Ovary (tissue), 10 donors: ENCODE measurements around the gene FOXI1. TPM values are rescaled to one million over a fixed set of nuclear protein-coding genes. Genes with fewer than 3 reads are reported as not detected.

Source experiments
- DNase-seq, 5 donors: peaks; one replicate each; pipeline ENCODE4 v3.0.0-alpha.2; 2019 to 2020
- H3K27ac ChIP-seq, 2 donors: fragments of 200-600 bp; one replicate each; pipeline versions ENCODE4 v1.5.1 to v1.8.0; 2019 to 2022
- H3K27me3 ChIP-seq: fragments of 200-600 bp; one replicate; pipeline ENCODE4 v1.8.0; 2022
- H3K36me3 ChIP-seq: fragments of 200-600 bp; sonication (generic); one replicate; pipeline ENCODE4 v1.5.1; 2019
- H3K4me1 ChIP-seq: one replicate; pipeline ENCODE4 v1.8.1; 2013; ENCODE audit warnings: mild to moderate bottlenecking, moderate library complexity; ENCODE audit not compliant: insufficient read depth
- H3K4me3 ChIP-seq: fragments of 200-600 bp; sonication (generic); one replicate; pipeline ENCODE4 v1.5.1; 2017
- H3K9me3 ChIP-seq, 2 donors: fragments of 200-600 bp in 1 of 2; sonication (generic) in 1 of 2; one replicate each; pipeline versions ENCODE4 v1.5.1 to v1.8.1; 2013 to 2019; ENCODE audit warnings: mild to moderate bottlenecking in 1 of 2, moderate library complexity in 1 of 2
- EP300 ChIP-seq: sonication (generic); formaldehyde crosslinking; IDR thresholded peaks from one replicate; pipeline ENCODE4 v1.6.1; 2017; ENCODE audit warnings: antibody characterized with exemption
- POLR2A ChIP-seq: fragments of 450-650 bp; IDR thresholded peaks from one replicate; pipeline ENCODE4 v1.6.1; 2017; ENCODE audit warnings: antibody characterized with exemption, mild to moderate bottlenecking, moderate library complexity
- WGBS, 3 donors: extraction: QIAGEN DNeasy Blood & Tissue Kit in 1 of 3; methylation state at CpG; one replicate each; pipeline versions ENCODE4 v1.1.5 to v1.1.7; 2013 to 2017; 5-methylcytosine and 5-hydroxymethylcytosine counted together
- intact Hi-C, 4 donors: fragments of 100-400 bp; cut with DNase I; formaldehyde crosslinking; loops; one replicate each; pipeline versions ENCODE4 v1.11.0 to v1.15.1; 2022 to 2023
- long read RNA-seq, 3 donors: library from polyadenylated mRNA in 2 of 3; unstranded in 2 of 3; transcript quantifications; one replicate each; pipeline ENCODE4 v2.0.0 and lab custom pipeline, GENCODE V29; 2021 to 2026
- polyA plus RNA-seq, 2 donors: library from polyadenylated mRNA; stranded (reverse); fragments of 200-250 nt in 1 of 2; fragments of 350-450 nt in 1 of 2; fragmentation: Illumina TruSeq in 1 of 2; extraction: RNeasy Lipid Tissue Mini Kit (QIAGEN cat#74804) in 1 of 2; gene quantifications; one replicate each; pipeline ENCODE4 v1.2.3, GENCODE V29; 2013 to 2014
- total RNA-seq, 7 donors: library from RNA; depleted of rRNA in 2 of 7; stranded (reverse); fragments of >200 nt in 2 of 7; fragmentation: NEBNext Ultra II Directional in 3 of 7; extraction: Animal tissue kit (Norgen Biotek cat#: 25700) in 3 of 7; gene quantifications; one replicate each; pipeline versions ENCODE4 v1.1.0 to v1.2.4, GENCODE V29; 2016 to 2023
- TF ChIP-seq, protein P1 (sequence below), 3 donors: fragments of 450-650 bp in 2 of 3; fragments of 200-600 bp in 1 of 3; IDR thresholded peaks; one replicate each; pipeline versions ENCODE4 v1.5.1 to v1.8.0; 2016 to 2022; ENCODE audit warnings: antibody characterized with exemption in 3 of 3, mild to moderate bottlenecking in 1 of 3
- donor health status: DM: no; HTN: no; CAD: no; lungs with moderate emphysema.
- donor health status: DM: no; HTN: no; CAD: no.
- donor health status: Bipolar disorder and iron deficiency.
- donor health status: DM: yes; HTN: yes; CAD: no.
- donor health status: DM: no; HTN: no; CAD: no.
- donor health status: DM: yes; HTN: yes; CAD: no.

The FOXI1 gene
- total RNA-seq (not detected), polyA plus RNA-seq (not detected)
- long read RNA-seq, donor 1, result 0 reads
- long read RNA-seq, donor 2, result 0 reads
- long read RNA-seq, donor 3, result 0 reads

- TF ChIP-seq, protein P1, sequence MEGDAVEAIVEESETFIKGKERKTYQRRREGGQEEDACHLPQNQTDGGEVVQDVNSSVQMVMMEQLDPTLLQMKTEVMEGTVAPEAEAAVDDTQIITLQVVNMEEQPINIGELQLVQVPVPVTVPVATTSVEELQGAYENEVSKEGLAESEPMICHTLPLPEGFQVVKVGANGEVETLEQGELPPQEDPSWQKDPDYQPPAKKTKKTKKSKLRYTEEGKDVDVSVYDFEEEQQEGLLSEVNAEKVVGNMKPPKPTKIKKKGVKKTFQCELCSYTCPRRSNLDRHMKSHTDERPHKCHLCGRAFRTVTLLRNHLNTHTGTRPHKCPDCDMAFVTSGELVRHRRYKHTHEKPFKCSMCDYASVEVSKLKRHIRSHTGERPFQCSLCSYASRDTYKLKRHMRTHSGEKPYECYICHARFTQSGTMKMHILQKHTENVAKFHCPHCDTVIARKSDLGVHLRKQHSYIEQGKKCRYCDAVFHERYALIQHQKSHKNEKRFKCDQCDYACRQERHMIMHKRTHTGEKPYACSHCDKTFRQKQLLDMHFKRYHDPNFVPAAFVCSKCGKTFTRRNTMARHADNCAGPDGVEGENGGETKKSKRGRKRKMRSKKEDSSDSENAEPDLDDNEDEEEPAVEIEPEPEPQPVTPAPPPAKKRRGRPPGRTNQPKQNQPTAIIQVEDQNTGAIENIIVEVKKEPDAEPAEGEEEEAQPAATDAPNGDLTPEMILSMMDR (IDR thresholded peaks at IDR 0.05), result no peak
- TF ChIP-seq EP300 (no peak), POLR2A (no peak)
- no peak within 1 kb of the TSS for H3K27ac ChIP-seq
- intact Hi-C loops, result no loop called here
- no peaks in the 10 kb centered on the region for H3K9me3 ChIP-seq
- no peaks in the 10 kb centered on the region for H3K4me1 ChIP-seq
- 82 to 86% (median 83%) methylated on average over 50 to 53 of the region's 53 CpGs for WGBS, 3 donors
- no peak within 1 kb of the TSS for H3K4me3 ChIP-seq
- H3K27me3 ChIP-seq, result no peaks in the 10 kb centered on the region
- no peak for DNase-seq
- H3K36me3 ChIP-seq, result no peaks in the 10 kb centered on the region
These were observed at the start of gene FOXI1 for GRCh38 chr5:170105642-170106611. Gene FOXI1 (plus strand): TSS chr5:170105897. CDS start chr5:170105958, 61 bp downstream.

DNA sequence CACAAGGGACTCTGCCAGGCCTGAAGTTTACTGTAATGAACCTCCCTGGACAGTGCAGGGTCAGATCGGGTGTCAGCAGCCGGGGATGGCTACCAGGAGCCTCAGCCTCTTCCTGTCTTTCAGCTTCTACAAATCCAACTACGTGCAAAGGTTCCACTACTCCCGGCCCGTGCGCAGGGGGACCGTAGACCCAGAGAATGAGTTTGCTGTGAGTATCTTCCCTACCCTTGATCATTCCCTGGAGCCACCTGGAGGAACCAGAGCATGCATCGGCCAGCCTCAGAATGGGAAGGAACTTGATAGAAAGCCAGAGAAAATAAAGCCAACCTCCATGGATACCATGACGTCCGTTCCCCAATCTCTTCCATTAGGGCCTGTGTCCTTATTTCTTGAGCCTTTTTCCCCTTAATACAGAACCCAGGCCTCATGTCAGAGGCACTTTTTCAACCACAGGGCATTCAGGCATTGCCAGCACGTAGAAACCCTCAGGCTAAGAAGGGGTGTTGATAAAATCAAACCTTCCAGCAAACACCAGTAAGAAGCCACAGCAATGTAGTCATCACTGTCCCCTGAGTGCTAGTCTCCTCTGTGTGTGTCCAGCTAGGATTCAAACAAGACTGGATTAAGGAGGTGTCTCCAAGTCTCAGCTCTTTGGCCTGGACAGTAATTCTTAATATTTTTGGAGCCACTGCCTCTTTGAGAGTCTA, 49.0 kb upstream of the FOXI1 start:
- intact Hi-C loops, result no loop called here

DNA sequence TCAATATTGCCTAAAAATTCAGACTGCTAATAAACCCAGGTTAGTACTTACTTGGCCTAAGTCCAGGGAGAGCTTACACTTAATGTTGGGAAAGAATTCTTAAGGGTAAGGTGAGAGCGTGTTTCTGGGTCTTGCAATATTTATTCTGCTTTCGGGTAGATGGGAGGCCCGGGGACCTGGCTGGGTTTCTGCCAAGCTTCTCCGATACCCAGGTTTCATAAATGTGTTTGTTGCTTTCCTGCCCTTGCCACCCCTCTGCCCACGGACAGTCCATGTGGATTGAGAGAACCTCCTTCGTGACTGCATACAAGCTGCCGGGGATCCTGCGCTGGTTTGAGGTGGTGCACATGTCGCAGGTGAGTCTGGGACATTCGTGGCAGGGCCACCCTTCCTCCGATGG, 48.4 kb upstream of the FOXI1 start:
- intact Hi-C loops, result no loop called here
- TF ChIP-seq EP300 (no peak), POLR2A (no peak)
- TF ChIP-seq, protein P1 (IDR thresholded peaks at IDR 0.05), result no peak
- 74 to 78% (median 75%) methylated on average over 11 of the region's 11 CpGs for WGBS, 3 donors
- no peaks in the 10 kb centered on the region for H3K36me3 ChIP-seq
- H3K4me3 ChIP-seq, result no peak overlapping the region
- H3K9me3 ChIP-seq, result no peaks in the 10 kb centered on the region
- no peaks in the 10 kb centered on the region for H3K27me3 ChIP-seq
- no peak overlapping the region for H3K27ac ChIP-seq
- no peak for DNase-seq
- H3K4me1 ChIP-seq, result no peaks in the 10 kb centered on the region

More for the DNA sequence above, 49.0 kb upstream of the FOXI1 start:
- no peaks in the 10 kb centered on the region for H3K36me3 ChIP-seq
- 83 to 89% (median 88%) methylated on average over 11 of the region's 11 CpGs for WGBS, 3 donors
- no peaks in the 10 kb centered on the region for H3K9me3 ChIP-seq
- no peak for DNase-seq
- no peaks in the 10 kb centered on the region for H3K4me1 ChIP-seq
- TF ChIP-seq EP300, result no peak
- TF ChIP-seq, protein P1 (IDR thresholded peaks at IDR 0.05), result no peak
- no peak for TF ChIP-seq POLR2A
- H3K4me3 ChIP-seq, result no peak overlapping the region
- no peak overlapping the region for H3K27ac ChIP-seq
- no peaks in the 10 kb centered on the region for H3K27me3 ChIP-seq

GRCh38 chr5:170059221-170059620, 46.5 kb upstream of the FOXI1 start:
- no peak for DNase-seq
- TF ChIP-seq, protein P1 (IDR thresholded peaks at IDR 0.05), result no peak
- TF ChIP-seq EP300 (no peak), POLR2A (no peak)
- Histone ChIP-seq H3K4me1 (no peaks in the 10 kb centered on the region), H3K27ac (no peak overlapping the region), H3K36me3 (no peaks in the 10 kb centered on the region), H3K4me3 (no peak overlapping the region), H3K9me3 (no peaks in the 10 kb centered on the region), H3K27me3 (no peaks in the 10 kb centered on the region)
- 33 to 92% (median 64%) methylated on average over 1 of the region's 1 CpG for WGBS, 3 donors
- intact Hi-C loops, result no loop called here
